NOMO-1 (cell line): ENCODE results near the gene PLA2G4A.
A peak's percentile ranks its signal among the peaks of the same experiment; 100 is the strongest.

ENCODE experiments used
- DNase-seq, 2 experiments: peaks; one replicate each; lab custom pipeline; 2025; ENCODE audit not compliant: unreplicated experiment in 2 of 2; lab: John Stamatoyannopoulos, UW

The PLA2G4A gene

GRCh38 chr1:186828611-186829454, at the start of gene PLA2G4A:
PLA2G4A (plus strand) TSS chr1:186828949; CDS start chr1:186854355, 25,406 bp downstream.
- peak; percentile 89 to 94 for DNase-seq

DNA sequence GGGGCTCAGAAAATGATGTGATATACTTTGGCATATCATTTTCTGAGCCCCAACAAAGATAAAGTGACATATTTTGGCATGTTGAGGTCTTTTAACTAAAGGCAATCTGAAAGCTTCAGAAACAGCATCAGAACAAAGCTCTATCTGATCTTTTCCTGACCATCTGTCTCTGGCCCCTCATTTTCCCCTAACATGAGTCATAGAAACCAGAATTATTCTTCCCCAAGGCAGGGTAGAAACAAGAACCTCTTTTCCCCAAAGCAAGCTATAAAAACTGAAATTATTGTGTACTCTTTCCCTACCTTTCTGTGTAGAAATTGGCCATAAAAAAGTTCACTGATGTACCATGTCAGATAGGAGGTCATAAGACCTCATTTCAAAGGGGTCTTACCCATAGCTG, 48.7 kb upstream of the PLA2G4A start:
- DNase-seq = peak in 1 of 2 experiments; percentile 3

DNA sequence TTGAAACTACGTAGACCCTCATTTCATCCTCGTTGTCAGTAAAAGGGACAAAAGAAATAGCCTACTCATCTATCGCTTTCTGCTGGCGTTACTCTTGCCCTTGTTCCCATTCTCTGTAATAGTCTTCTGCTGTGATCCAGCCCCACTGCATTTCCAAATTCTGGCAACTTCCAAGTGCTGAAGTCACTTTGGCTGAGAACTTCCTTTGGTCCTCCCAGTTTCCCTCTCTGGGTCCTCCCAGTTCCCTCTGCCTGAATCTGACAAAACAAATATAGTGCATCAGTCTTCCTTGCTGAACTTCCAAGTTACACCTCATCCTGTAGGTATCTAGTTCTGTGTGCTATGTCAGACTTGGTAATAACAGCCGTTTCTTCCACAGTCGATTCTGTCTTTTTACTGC, 47.0 kb upstream of the PLA2G4A start:
- DNase-seq = no peak

DNA sequence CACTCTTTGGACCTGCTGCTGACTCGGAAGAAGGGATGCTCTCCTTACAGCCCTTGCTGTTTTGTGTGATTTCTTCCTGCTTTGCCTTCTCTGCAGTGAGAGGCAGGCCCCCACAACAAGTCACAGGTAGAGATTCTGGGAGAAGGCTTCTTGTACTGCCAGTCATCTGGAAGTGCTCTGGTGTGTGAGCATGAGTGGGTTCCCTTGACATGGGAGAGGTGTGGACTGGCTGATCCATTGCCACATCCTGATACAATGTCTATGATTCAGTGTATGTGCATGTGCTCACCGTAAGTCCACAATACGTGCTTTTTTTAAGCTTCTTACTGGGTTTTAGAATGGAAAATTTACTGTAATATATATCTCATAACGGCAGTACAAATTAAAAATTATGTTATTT, 46.0 kb upstream of the PLA2G4A start:
- no peak for DNase-seq

DNA sequence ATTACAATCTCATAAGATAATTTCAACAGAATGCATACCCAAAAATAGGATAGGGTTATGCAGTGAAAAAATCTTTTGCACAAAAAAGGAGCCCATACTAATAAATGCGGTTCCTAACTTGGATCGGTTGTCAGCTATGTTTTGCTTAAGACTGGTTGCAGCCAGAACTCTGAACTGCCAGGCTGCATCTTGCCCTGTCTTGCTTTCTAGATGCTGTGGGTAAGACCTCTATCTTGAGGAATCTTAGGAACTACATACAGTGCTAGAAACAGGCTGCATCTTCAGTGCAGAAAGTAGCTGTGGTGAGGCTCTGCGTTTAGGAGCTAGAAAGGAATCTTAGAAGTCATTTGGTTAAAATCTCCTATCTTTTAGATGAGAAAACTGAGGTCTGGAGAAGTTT, 45.6 kb upstream of the PLA2G4A start:
- no peak for DNase-seq

DNA sequence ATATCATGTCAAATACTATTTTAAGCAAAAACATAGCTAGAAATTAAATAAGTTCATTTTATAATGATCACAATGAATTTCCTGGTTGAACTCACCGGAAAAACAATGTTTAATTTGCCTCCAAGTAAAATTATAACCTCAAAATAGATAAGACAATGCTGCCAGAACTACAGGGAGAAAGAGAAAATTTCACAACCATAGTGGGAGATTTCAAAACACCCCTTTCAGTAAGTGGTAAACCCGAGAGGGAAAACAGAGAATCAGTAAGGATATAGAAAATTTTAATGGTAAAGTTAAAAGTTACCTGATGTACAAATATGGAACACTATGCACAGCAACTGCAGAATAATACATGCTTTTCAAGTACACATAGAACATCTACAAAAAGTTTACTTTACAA, 43.2 kb upstream of the PLA2G4A start:
- peak; percentile 16 to 71 for DNase-seq

- no peak for DNase-seq
Observed at GRCh38 chr1:186790101-186790500, 38.6 kb upstream of the PLA2G4A start.

DNA sequence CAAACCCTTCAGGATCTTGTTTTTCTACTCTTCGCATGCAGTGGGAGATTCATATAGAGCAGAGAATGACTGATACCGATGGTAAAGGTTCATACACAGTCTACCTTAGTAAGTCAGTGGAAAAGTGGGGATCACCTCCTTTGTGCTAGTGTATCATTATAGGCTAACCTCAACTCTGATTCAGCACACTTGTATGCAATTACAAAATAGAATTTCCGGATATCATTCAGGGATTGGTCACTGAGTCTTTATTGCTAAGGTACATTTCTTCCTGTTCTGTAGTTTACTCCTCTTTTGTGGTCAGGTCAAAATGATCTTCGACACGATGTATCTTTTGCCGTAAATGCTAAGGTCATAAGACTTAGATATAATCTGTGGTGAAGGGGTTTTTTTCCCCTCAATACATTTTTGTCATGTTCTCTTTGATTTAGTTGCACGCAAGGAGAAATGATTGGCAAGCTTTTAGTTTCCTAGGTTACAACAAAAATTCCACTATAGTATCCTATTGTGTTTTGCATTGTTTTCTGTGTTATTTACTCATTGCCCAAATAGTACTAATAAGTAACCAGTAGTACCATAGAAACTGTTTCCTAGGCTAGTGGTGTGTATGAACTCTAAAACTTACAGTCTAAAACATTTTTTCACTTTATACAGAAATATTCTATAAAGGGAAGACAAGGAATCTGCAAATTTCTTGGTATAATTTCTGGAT, 35.7 kb upstream of the PLA2G4A start:
- DNase-seq = peak; percentile 16 to 65

- no peak for DNase-seq
Observed at GRCh38 chr1:186793582-186793927, 35.2 kb upstream of the PLA2G4A start.

DNA sequence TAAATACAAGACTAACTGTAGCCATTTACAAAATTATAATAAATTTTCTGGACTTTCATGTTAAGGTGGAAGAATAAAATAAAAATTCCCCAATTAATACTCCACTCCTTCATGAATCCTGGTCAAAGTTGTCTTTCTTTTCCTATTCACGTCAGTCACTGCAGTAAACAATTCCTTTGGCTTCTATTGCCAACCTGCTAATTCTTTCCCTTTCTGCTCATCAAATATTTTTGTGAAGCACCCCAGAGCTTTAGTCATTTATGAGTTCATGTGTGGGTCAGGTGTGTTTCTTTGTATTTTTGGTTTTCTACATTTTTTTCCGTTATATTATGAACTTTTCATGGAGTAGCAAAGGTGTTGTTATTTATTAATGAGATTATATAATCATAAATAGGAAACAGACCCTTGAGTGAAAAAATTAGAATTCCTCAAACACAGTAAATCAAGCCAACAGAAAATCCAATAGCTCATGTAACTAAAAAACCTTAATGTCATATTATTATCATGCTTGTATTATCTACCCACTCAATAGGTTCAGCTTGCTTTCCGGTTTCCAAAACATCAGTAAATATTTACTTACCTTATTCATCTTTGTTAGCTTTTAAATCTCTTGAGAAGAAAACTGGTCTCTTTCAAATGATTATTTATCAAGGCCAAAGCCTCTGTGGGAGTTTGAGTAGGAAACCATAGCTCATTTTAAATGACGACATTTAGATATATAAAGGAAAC, 29.6 kb upstream of the PLA2G4A start:
- DNase-seq = no peak

DNA sequence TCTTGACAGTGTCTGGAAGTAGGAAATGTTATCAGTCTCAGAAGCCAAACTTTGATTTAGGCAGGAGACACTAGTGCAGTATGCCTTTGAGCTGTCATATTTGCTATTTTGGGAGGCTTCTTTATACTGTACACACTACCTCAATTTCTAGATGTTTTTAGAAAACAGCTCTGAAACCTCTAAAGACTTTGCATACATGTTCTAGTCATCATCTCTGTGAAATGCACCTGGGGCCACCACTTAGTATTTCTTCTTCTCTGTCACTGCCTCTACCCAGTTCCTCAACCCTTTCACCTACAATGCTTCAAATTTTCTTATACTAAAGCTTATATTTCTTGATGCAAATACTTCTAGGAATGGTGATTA, 29.1 kb upstream of the PLA2G4A start:
- no peak for DNase-seq

GRCh38 chr1:186802388-186802787, 26.4 kb upstream of the PLA2G4A start:
- DNase-seq = peak; percentile 76 to 84

DNA sequence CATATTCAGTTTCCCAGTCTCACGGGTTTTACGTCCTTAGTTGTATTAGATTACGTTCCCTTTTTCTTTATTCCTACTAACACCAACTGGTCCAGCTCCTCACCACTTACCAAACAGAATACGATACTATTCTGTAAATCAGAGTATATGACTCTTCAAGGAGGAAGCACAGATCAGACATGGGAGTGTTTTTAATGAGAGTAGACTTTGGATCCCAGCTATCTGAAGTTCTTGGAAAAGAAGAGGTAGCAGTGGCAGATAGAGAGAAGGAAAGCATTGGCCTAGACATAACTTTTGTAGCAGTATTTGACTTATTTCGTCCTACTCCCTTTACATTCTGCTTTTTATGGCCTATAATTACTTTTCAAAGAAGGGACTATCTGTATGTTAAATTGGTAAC, 24.1 kb upstream of the PLA2G4A start:
- no peak for DNase-seq

DNA sequence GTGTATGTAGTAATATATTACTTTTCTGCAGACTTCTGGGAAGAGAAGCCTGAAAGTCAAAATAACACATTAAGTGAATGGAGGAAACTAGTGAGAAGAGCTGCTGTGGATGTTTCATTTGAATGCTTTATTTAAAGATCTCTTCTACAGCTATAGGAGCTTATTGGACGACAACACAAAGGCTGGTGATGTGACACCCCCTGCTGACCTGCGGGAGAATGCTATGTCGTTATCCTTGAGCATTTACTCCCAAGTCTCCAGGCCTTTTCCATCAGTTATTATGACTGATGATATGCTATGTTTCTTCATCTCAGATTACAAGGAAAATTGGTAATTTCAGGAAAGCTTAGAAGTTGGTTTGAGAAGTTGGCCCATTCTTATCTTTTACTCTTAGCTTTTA, 22.3 kb upstream of the PLA2G4A start:
- DNase-seq = peak in 1 of 2 experiments; percentile 6

DNA sequence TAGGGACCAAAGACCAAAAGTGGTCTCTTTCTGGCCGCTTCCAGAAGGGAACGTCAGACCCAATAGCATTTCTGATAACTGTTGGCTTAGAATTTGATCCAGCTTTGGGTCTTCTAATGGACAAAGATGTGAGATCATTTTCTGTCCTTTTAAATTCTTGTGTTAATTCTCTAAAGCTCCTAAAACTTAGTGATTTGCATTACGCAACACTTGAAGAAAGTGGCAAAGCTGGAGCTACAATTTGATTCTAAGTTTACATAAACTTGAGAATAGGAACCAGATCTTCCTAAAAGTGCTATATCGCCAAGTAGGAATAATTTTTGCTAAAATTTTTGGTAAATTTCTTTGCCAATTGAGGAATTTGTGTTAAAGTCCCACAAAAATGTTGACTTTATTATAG, 21.6 kb upstream of the PLA2G4A start:
- DNase-seq = no peak

GRCh38 chr1:186811892-186812291, 16.9 kb upstream of the PLA2G4A start:
- no peak for DNase-seq

DNA sequence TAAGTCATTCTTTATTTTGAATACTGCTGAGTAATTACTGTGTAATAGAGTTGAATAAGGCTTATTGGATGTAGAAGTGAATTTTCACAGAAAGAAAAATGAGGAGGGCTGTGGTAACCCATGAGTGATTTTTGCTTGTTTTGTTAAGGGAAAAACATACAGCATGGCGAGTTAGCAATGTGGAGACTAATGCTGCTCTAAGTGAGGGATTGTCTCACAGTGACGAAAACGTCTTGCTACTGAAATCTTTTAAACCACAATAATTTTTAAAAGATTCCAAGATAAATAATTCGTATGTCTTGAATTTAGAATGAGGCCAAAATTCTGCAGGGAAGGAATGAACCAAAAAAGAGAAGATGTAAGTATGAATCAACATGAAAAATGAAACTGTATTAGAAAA, 16.2 kb upstream of the PLA2G4A start:
- no peak for DNase-seq

GRCh38 chr1:186813420-186813819, 15.3 kb upstream of the PLA2G4A start:
- no peak for DNase-seq

GRCh38 chr1:186819126-186819525, 9.6 kb upstream of the PLA2G4A start:
- DNase-seq = peak; percentile 54 to 85

DNA sequence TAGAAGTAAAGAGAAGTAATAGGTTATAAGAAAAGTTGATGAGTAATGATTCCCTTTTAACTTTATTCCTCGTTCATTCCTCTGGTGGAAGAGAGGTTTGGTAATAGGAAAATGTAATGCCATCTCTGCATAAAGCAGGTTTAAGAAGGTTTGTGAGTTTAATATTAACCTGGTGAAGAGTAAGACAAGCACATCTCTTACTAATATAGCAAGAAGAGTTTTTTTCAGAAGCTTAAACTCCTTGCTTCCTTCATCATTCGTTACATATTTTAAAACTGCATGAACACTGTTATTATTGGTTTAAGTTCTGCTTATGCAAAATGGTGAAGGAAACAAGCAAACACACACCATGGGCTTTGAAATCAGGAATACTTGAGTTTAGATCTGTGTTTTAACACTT, 9.2 kb upstream of the PLA2G4A start:
- DNase-seq = no peak
